ENCODE measurements around the gene FGF14. TPM values are rescaled to one million over a fixed set of nuclear protein-coding genes. Genes with fewer than 3 reads are reported as not detected.

Gene FGF14
- total and polyA plus RNA-seq, 7 experiments from 2014 or later = not detected

- ATAC-seq (peak; percentile 64), DNase-seq (peak in 4 of 9 donors; percentile 23 to 58 (median 36))
- H3K27me3 ChIP-seq (ENCODE audit: control insufficient read depth in 2 of 2, insufficient read depth in 2 of 2, low read length in 2 of 2) = peaks cover 0 to 32% of the 10 kb centered on the region in 2 donors
- ChIA-PET CTCF (no interaction called here), POLR2A (interaction anchor here (1.4 kb wide), 1 partner anchor 9 kb away, joined by 4 read pairs; no protein-coding TSS in a partner anchor)
- Mint-ChIP-seq H3K27me3 (peaks cover 63 to 72% (median 68%) of the 10 kb centered on the region in 5 donors), H3K4me1 (peaks cover 17 to 38% (median 27%) of the 10 kb centered on the region in 7 donors), H3K36me3 (no peaks in the 10 kb centered on the region), H3K4me3 (peak overlapping the region; percentile 41 to 84 (median 69)), H3K27ac (peak overlapping the region in 1 of 9 donors; percentile 86), H3K9me3 (peaks cover 0 to 6% (median 0%) of the 10 kb centered on the region in 11 donors)
- H3K4me3 ChIP-seq (ENCODE audit: low read length) = no peak overlapping the region
- no peaks in the 10 kb centered on the region for H3K36me3 ChIP-seq (ENCODE audit: control insufficient read depth in 2 of 3, insufficient read depth in 3 of 3, low read length in 3 of 3)
- intact Hi-C loops (cut with micrococcal nuclease) = loop anchor here in 1 of 2 donors (1.0 kb wide), 1 partner anchor 8 kb away; no protein-coding TSS in a partner anchor
- peaks cover 0 to 20% of the 10 kb centered on the region in 2 donors for H3K4me1 ChIP-seq (ENCODE audit: control insufficient read depth in 2 of 2, insufficient read depth in 2 of 2, low read length in 2 of 2)
- no peak overlapping the region for H3K27ac ChIP-seq (ENCODE audit: low read depth, low read length)
- H3K9me3 ChIP-seq (ENCODE audit: control insufficient read depth in 2 of 3, low read length in 3 of 3) = no peaks in the 10 kb centered on the region
These were observed 442 bp upstream of the FGF14 start for GRCh38 chr13:102402290-102402689.

DNA sequence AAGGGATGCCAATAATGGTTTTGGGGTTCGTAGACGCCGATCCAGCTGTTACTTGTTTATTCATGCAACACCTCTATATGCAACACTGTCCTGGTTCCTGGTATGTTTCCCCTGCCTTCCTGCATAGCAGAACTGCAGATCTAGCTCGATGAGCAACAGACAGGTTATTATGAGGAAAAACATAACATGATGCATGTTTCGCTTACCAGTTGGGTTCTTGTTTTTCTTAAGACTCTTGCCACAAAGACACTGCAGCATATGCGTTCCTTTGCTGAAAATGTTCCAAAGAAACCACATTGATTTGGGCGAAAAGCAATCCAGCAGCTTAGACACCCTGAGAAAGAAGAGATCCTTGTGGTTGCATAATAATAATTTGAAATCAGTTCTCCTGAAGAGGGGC lies 583 bp downstream of the FGF14 start:
- CTCF ChIA-PET = no interaction called here
- Histone ChIP-seq H3K9me3 (ENCODE audit: control insufficient read depth in 2 of 3, low read length in 3 of 3) (no peaks in the 10 kb centered on the region), H3K4me1 (ENCODE audit: control insufficient read depth in 2 of 2, insufficient read depth in 2 of 2, low read length in 2 of 2) (peaks cover 0 to 20% of the 10 kb centered on the region in 2 donors), H3K27me3 (ENCODE audit: control insufficient read depth in 2 of 2, insufficient read depth in 2 of 2, low read length in 2 of 2) (peaks cover 0 to 32% of the 10 kb centered on the region in 2 donors), H3K4me3 (ENCODE audit: low read length) (peak overlapping the region; percentile 33), H3K36me3 (ENCODE audit: control insufficient read depth in 2 of 3, insufficient read depth in 3 of 3, low read length in 3 of 3) (no peaks in the 10 kb centered on the region), H3K27ac (ENCODE audit: low read depth, low read length) (no peak overlapping the region)
- POLR2A ChIA-PET = interaction anchor here (0.8 kb wide), 1 partner anchor 444 kb away, joined by 3 read pairs; the partner anchor contains the start of gene ERCC5
- ATAC-seq (no peak), DNase-seq (peak in 2 of 9 donors; percentile 4 to 5)
- H3K9me3 Mint-ChIP-seq = peaks cover 0 to 6% (median 0%) of the 10 kb centered on the region in 11 donors
- no peaks in the 10 kb centered on the region for H3K36me3 Mint-ChIP-seq
- intact Hi-C loops (cut with micrococcal nuclease) = no loop called here
- no peak overlapping the region for H3K27ac Mint-ChIP-seq
- H3K4me3 Mint-ChIP-seq = peak overlapping the region; percentile 67 to 84 (median 81)
- peaks cover 17 to 38% (median 27%) of the 10 kb centered on the region in 7 donors for H3K4me1 Mint-ChIP-seq
- peaks cover 60 to 72% (median 64%) of the 10 kb centered on the region in 5 donors for H3K27me3 Mint-ChIP-seq

DNA sequence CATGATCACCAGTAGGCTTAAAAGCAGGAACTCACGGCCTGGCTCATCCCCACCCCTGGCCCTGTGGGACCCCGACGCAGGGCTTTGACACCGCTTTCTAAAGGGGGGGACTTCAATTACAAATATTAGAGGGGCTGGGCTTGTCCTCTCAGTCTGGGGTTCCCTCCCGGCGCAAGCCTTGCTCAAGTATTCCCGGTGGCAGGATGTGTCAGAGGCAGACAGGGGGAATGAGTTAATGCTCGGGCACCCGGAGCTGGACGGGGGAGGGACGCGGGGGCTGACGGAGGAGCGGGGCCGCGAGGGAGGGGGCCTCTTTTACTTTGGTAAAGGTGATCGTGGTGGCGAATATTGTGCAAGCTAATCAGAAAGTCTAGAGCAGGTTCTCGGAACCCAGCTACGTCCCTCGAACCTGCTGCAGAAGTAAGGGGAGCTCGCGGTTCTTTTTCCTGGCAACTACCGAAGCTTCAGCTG lies 1.1 kb downstream of the FGF14 start:
- H3K9me3 ChIP-seq (ENCODE audit: control insufficient read depth in 2 of 3, low read length in 3 of 3) = no peaks in the 10 kb centered on the region
- H3K4me1 ChIP-seq (ENCODE audit: control insufficient read depth in 2 of 2, insufficient read depth in 2 of 2, low read length in 2 of 2) = peaks cover 0 to 20% of the 10 kb centered on the region in 2 donors
- peaks cover 0 to 32% of the 10 kb centered on the region in 2 donors for H3K27me3 ChIP-seq (ENCODE audit: control insufficient read depth in 2 of 2, insufficient read depth in 2 of 2, low read length in 2 of 2)
- Mint-ChIP-seq H3K27me3 (peaks cover 57 to 77% (median 62%) of the 10 kb centered on the region in 5 donors), H3K4me3 (peak overlapping the region; percentile 67 to 84 (median 81)), H3K36me3 (no peaks in the 10 kb centered on the region), H3K9me3 (peaks cover 0 to 6% (median 0%) of the 10 kb centered on the region in 11 donors), H3K27ac (no peak overlapping the region), H3K4me1 (peaks cover 17 to 38% (median 27%) of the 10 kb centered on the region in 7 donors)
- ChIA-PET POLR2A (interaction anchor here (0.8 kb wide), 1 partner anchor 445 kb away, joined by 3 read pairs; the partner anchor contains the start of gene ERCC5), CTCF (no interaction called here)
- H3K27ac ChIP-seq (ENCODE audit: low read depth, low read length) = no peak overlapping the region
- intact Hi-C loops (cut with micrococcal nuclease) = no loop called here
- DNase-seq (peak in 1 of 9 donors; percentile 4), ATAC-seq (peak; percentile 8)
- H3K4me3 ChIP-seq (ENCODE audit: low read length) = peak overlapping the region; percentile 33
- H3K36me3 ChIP-seq (ENCODE audit: control insufficient read depth in 2 of 3, insufficient read depth in 3 of 3, low read length in 3 of 3) = no peaks in the 10 kb centered on the region

DNA sequence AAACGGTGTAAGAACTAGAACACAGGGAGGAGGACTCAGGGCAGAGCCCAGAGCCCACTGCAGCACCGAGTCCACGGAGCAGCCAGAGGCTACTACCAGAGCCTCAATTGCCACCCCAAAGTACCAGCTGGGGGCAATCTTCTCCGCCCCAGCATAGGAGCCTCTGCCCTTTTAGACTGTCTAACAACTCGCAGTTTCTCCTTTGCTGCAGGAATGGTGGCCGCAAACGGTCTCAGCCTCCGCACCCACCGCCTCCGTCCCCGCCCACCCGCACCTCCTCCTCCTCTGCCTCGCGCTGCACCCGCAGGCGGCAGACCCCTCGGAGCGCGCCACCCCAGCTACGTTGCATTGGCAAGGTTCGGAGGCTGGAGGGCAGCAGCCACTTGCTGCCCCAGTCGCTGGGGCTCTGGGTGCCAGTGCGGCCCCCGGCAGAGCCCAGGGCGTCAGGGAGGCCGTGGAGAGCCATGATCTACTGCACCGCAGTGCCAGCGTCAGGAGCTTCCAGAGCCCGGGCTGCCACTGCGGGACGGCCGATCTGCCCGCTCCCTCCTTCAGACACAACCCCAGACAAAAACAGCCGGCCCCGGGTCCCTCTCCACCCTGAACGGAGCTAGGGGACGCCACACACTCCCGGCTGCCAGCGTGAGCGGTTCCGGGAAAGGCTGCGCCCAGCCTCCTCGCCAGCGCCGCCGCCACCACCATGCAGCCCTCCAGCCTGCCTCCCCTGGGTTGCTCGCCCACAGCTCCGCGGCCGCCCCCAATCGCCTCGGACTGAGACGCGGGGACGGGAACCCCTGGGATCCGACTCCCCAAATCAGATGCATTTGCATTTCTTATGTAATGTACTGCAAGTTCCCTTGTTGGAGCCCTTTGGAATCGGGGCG lies 1.8 kb downstream of the FGF14 start:
- DNase-seq = peak in 2 of 9 donors; percentile 15 to 16

GRCh38 chr13:102395939-102396338 lies 5.9 kb downstream of the FGF14 start:
- intact Hi-C loops (cut with micrococcal nuclease) = loop anchor here in 1 of 2 donors (2.0 to 10.0 kb wide), 3 partner anchors 377 to 1811 kb away; partner anchors contain the start of genes GGACT and TEX30
- Histone ChIP-seq H3K27ac (ENCODE audit: low read depth, low read length) (no peak overlapping the region), H3K27me3 (ENCODE audit: control insufficient read depth in 2 of 2, insufficient read depth in 2 of 2, low read length in 2 of 2) (peaks cover 0 to 10% of the 10 kb centered on the region in 2 donors), H3K36me3 (ENCODE audit: control insufficient read depth in 2 of 3, insufficient read depth in 3 of 3, low read length in 3 of 3) (peaks cover 0 to 2% (median 0%) of the 10 kb centered on the region in 3 experiments), H3K4me3 (ENCODE audit: low read length) (no peak overlapping the region), H3K4me1 (ENCODE audit: control insufficient read depth in 2 of 2, insufficient read depth in 2 of 2, low read length in 2 of 2) (peaks cover 0 to 19% of the 10 kb centered on the region in 2 donors), H3K9me3 (ENCODE audit: control insufficient read depth in 2 of 3, low read length in 3 of 3) (no peaks in the 10 kb centered on the region)
- Mint-ChIP-seq H3K36me3 (peaks cover 0 to 6% (median 0%) of the 10 kb centered on the region in 5 donors), H3K4me1 (peaks cover 11 to 37% (median 29%) of the 10 kb centered on the region in 7 donors), H3K27ac (peak overlapping the region in 1 of 9 donors; percentile 46), H3K27me3 (peaks cover 24 to 49% (median 30%) of the 10 kb centered on the region in 5 donors), H3K4me3 (peak overlapping the region in 8 of 10 donors; percentile 1 to 90 (median 30)), H3K9me3 (peaks cover 0 to 2% (median 0%) of the 10 kb centered on the region in 11 donors)
- ATAC-seq (no peak), DNase-seq (no peak)
- ChIA-PET POLR2A (no interaction called here), CTCF (interaction anchor here (0.8 kb wide), 1 partner anchor 217 kb away, joined by 3 read pairs; no protein-coding TSS in a partner anchor)

More for the DNA sequence above, 1.8 kb downstream of the FGF14 start:
- no peaks in the 10 kb centered on the region for H3K36me3 ChIP-seq (ENCODE audit: control insufficient read depth in 2 of 3, insufficient read depth in 3 of 3, low read length in 3 of 3)
- H3K4me1 ChIP-seq (ENCODE audit: control insufficient read depth in 2 of 2, insufficient read depth in 2 of 2, low read length in 2 of 2) = peaks cover 0 to 21% of the 10 kb centered on the region in 2 donors
- intact Hi-C loops (cut with micrococcal nuclease) = loop anchor here in 1 of 2 donors (10.0 kb wide), 2 partner anchors 775 to 1815 kb away; partner anchors contain the start of gene GGACT
- POLR2A ChIA-PET = interaction anchor here (0.8 kb wide), 1 partner anchor 446 kb away, joined by 3 read pairs; the partner anchor contains the start of gene ERCC5
- peaks cover 19 to 40% (median 29%) of the 10 kb centered on the region in 7 donors for H3K4me1 Mint-ChIP-seq
- peak; percentile 56 for ATAC-seq
- peaks cover 0 to 32% of the 10 kb centered on the region in 2 donors for H3K27me3 ChIP-seq (ENCODE audit: control insufficient read depth in 2 of 2, insufficient read depth in 2 of 2, low read length in 2 of 2)
- peaks cover 0 to 6% (median 0%) of the 10 kb centered on the region in 11 donors for H3K9me3 Mint-ChIP-seq
- H3K27ac ChIP-seq (ENCODE audit: low read depth, low read length) = no peak overlapping the region
- H3K27me3 Mint-ChIP-seq = peaks cover 53 to 71% (median 57%) of the 10 kb centered on the region in 5 donors
- H3K27ac Mint-ChIP-seq = no peak overlapping the region
- no peaks in the 10 kb centered on the region for H3K36me3 Mint-ChIP-seq
- peak overlapping the region; percentile 67 to 84 (median 81) for H3K4me3 Mint-ChIP-seq
- H3K9me3 ChIP-seq (ENCODE audit: control insufficient read depth in 2 of 3, low read length in 3 of 3) = no peaks in the 10 kb centered on the region
- H3K4me3 ChIP-seq (ENCODE audit: low read length) = peak overlapping the region; percentile 33
- CTCF ChIA-PET = no interaction called here

DNA sequence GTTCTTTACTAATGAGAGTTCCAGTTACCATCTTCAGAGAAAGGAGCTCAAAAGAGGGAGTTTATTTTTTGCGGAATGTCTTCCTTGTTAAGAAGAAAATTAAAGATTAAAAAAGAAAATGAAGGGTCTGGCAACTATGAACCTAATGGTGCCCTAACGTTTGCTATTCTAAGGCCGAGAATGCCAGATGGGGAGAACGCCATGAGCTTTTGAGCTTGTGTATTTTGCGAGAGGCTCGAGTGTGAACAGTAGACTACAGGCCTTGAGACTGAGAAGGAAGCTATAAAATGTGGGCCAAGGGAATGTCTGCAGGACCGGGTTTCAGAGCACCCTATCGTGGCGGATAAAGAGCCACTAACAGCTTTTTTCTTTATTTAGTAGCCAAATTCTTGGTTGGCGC lies 6.7 kb downstream of the FGF14 start:
- CTCF ChIA-PET = no interaction called here
- no peak for ATAC-seq
- H3K9me3 Mint-ChIP-seq = peaks cover 0 to 2% (median 0%) of the 10 kb centered on the region in 11 donors
- Histone ChIP-seq H3K4me3 (ENCODE audit: low read length) (peak overlapping the region; percentile 96), H3K36me3 (ENCODE audit: control insufficient read depth in 2 of 3, insufficient read depth in 3 of 3, low read length in 3 of 3) (peaks cover 0 to 2% (median 0%) of the 10 kb centered on the region in 3 experiments), H3K27ac (ENCODE audit: low read depth, low read length) (peak overlapping the region; percentile 78), H3K9me3 (ENCODE audit: control insufficient read depth in 2 of 3, low read length in 3 of 3) (no peaks in the 10 kb centered on the region), H3K27me3 (ENCODE audit: control insufficient read depth in 2 of 2, insufficient read depth in 2 of 2, low read length in 2 of 2) (peaks cover 0 to 2% of the 10 kb centered on the region in 2 donors), H3K4me1 (ENCODE audit: control insufficient read depth in 2 of 2, insufficient read depth in 2 of 2, low read length in 2 of 2) (peaks cover 0 to 12% of the 10 kb centered on the region in 2 donors)
- H3K27me3 Mint-ChIP-seq = peaks cover 16 to 43% (median 25%) of the 10 kb centered on the region in 5 donors
- H3K4me1 Mint-ChIP-seq = peaks cover 9 to 29% (median 24%) of the 10 kb centered on the region in 7 donors
- POLR2A ChIA-PET = interaction anchor here (0.8 kb wide), 1 partner anchor 451 kb away, joined by 5 read pairs; the partner anchor contains the start of gene ERCC5
- no peak for DNase-seq
- peak overlapping the region; percentile 85 to 93 (median 90) for H3K4me3 Mint-ChIP-seq
- peak overlapping the region in 7 of 9 donors; percentile 66 to 93 (median 84) for H3K27ac Mint-ChIP-seq
- intact Hi-C loops (cut with micrococcal nuclease) = loop anchor here in 1 of 2 donors (2.0 to 10.0 kb wide), 3 partner anchors 378 to 1810 kb away; partner anchors contain the start of genes GGACT and TEX30
- peaks cover 0 to 6% (median 0%) of the 10 kb centered on the region in 5 donors for H3K36me3 Mint-ChIP-seq
